HG03108 (cell line): Measurements from ENCODE around the gene PCBP3.
"Not testable (repeated sequence)": the region's sequence is repeated elsewhere in the genome, so short reads cannot be mapped to it uniquely, and the experiment has no call there.

Experiments
- ATAC-seq: cut with Tn5 transposase; IDR thresholded peaks from one replicate; pipeline ENCODE4 v1.9.1; 2021; ENCODE audit warnings: moderate library complexity; ENCODE audit not compliant: unreplicated experiment

PCBP3 gene

GRCh38 chr21:45662623-45663245 lies 19.2 kb downstream of the PCBP3 start:
- not testable (repeated sequence) for ATAC-seq

GRCh38 chr21:45669382-45669781 lies 25.9 kb downstream of the PCBP3 start:
- ATAC-seq = no peak

DNA sequence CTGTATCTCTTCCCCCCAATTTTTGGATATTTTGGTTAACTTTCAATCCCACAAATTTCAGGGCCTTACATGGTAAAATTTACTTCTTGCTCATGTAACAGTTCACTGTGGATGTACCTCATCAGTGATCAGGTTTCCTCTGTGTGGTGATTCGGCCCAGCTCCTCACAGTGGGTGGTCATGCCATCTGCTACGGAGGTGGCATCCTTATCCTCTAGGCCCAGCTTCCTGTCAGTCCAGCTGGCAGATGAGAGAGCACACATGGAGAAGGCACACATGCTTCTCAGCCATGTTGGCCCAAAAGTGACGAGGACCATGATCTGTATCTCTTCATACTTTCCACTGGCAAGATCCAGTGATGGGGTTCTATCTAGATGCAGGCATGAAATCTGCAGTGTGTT lies 27.2 kb downstream of the PCBP3 start:
- ATAC-seq = no peak

- not testable (repeated sequence) for ATAC-seq
Measured at GRCh38 chr21:45678790-45679189, 35.3 kb downstream of the PCBP3 start.

- ATAC-seq = no peak
Measured at GRCh38 chr21:45680215-45680614, 36.7 kb downstream of the PCBP3 start.

DNA sequence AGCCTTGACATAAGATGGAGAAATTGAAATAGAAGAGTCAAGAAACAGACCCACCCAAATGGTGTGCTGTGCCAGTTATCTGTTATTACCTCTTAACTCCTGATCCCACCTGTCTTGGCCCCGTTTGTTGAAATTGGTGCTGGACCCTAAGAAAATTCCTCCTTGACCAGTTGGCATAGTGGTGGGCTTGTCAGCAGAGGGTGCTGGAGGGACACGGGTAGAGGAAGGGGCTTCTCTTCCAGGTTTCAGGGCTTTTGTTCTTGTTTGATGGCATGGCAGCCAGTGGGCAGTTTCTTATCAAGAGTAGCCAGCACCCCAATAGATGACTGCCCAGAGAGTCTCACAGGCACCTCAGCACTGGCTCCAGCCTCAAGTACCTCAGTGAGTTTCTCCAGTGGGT lies 51.6 kb downstream of the PCBP3 start:
- ATAC-seq = no peak

DNA sequence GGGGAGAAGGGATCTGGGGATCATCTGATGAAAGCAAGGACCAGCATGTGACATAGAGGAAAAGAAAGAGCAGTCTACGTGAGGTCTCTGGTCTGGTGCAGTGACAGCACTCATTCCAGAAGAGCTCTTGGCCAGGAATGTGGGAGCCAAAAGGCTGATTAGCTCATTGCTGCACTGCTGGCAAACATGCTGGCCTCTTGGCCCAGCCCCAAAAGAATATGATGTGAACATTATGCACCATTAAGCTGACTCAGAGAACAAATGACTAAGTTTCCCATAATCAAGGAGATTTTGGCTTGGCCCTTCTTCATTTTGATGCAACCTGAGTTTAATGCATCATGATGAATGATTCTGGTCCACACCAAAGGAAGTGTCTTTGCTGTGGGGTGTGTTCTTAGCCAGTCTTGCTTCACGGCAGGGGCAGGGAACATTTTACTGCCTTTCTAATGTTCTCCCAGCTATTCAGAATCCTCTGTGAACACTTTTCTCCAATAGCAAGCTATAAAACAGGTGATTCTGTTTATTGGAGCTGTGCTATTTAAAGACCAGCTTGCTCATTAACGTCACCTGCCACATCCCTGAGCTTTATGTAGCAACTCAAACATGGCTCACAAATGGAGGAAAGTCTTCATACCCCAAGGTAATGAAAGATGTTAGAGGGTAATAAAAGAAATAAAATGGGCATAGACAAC lies 55.1 kb downstream of the PCBP3 start:
- ATAC-seq = no peak

- ATAC-seq = no peak
Measured at GRCh38 chr21:45699251-45699942, 55.9 kb downstream of the PCBP3 start.

DNA sequence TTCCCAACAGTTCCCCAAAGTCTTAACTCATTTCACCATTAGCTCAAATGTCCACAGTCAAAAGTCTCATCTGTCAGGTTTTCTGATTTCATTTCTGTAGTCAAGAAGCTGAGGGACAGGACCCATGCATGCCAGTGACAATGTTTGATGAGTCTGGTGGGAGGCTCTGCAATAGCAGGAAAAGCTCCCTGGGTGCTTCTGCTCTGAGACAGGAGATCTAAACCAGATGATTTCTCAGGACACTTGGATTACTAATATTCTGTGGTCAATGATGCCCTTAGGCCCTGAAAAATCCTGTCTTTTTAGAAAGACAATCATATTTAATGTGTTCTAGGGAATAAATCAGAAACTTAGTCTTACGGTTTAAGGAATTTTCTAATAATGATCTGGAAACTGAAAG lies 56.4 kb downstream of the PCBP3 start:
- no peak for ATAC-seq

- no peak for ATAC-seq
Measured at GRCh38 chr21:45700461-45700860, 56.9 kb downstream of the PCBP3 start.

- no peak for ATAC-seq
Measured at GRCh38 chr21:45704311-45705108, 61.0 kb downstream of the PCBP3 start.

DNA sequence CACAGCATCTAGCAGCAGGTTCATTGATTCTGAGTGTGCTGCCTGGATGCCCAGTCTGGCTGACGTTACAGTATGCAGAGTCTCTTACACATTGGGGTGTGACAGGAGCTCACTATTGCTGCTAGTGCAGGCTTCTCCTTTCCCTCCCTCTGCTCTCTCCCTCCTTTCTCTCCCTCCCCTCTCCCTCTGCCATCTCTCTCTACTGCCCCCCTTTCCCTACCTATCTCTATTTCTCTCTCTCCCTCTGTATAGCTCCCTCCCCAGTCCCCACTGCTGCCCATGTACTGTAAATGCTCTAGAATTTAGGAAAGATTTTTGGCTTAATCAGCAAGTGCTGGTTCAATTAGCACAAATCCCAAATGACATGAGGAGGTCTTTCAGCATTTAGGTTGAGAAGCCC lies 62.8 kb downstream of the PCBP3 start:
- ATAC-seq = no peak

DNA sequence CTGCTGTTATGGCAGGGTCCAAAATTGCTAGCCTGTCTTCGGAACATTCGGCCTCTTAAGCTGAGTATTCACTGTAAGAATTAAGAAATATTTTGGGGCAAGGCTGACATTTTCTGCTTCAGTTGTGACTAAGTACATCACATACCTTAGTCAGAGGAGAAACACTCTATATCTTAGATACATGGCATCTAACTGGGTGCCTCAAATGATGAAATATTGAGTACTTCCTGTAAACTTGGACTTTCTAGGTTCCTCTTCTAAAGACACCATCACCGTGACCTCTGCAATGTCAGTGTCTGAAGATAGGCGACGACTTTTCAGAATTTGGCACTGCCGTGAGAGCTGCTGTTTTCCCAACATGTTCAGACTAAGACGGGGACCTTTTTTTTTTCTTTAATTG lies 65.6 kb downstream of the PCBP3 start:
- no peak for ATAC-seq

GRCh38 chr21:45709696-45710268 lies 66.3 kb downstream of the PCBP3 start:
- no peak for ATAC-seq

DNA sequence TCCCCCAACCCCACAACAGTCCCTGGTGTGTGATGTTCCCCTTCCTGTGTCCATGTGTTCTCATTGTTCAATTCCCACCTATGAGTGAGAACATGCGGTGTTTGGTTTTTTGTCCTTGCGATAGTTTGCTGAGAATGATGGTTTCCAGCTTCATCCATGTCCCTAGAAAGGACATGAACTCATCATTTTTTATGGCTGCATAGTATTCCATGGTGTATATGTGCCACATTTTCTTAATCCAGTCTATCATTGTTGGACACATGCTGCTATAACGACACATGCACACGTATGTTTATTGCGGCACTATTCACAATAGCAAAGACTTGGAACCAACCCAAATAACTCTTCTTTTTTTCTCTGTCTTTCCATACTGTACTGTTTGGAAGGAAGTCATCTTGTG lies 66.8 kb downstream of the PCBP3 start:
- ATAC-seq = not testable (repeated sequence)

GRCh38 chr21:45713613-45714012 lies 70.1 kb downstream of the PCBP3 start:
- ATAC-seq = no peak

DNA sequence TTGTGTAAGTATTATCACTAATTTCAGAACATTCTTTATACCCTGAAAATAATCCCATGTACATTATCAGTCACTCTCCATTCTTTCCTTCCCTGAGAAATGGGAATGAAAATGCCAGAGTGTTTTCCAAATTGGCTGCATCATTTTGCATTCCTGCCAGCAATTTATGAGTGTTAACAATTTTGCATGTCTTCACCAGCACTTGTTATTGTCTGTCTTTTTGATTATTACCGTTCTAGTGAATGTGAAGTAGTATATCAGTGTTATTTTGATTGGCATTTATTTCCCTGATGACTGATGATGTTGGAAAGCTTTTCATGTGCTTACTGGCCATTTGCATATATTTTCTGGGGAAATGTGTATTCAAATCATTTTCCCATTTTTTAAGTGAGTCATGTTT lies 71.9 kb downstream of the PCBP3 start:
- no peak for ATAC-seq

- no peak for ATAC-seq
Measured at GRCh38 chr21:45718413-45718812, 74.9 kb downstream of the PCBP3 start.

- ATAC-seq = no peak
Measured at GRCh38 chr21:45719177-45719802, 75.8 kb downstream of the PCBP3 start.

- not testable (repeated sequence) for ATAC-seq
Measured at GRCh38 chr21:45720204-45720603, 76.7 kb downstream of the PCBP3 start.

DNA sequence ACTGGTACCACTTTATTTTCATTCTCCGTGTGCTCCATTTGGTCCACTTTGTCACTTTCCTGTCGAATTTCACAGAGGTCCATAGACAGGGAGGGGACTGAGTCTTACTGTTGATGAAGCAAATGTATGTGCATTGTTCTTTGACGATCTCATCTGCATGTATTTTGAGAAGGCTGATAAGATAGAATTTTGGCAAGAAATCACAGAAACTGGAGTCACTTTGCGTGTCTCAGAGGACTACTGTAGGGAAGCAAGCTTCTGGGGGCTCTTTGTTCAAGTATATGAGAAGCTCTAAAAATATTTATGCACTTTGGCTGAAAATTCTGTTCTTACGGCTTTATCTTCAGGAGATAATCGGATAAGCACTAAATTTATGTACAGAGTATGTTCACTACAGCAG lies 78.1 kb downstream of the PCBP3 start:
- no peak for ATAC-seq
